Transverse colon (tissue), 3 donors: ENCODE data around the gene TCP11.

ENCODE experiments used
- POLR2A ChIP-seq: fragments of 450-650 bp; IDR thresholded peaks from one replicate; pipeline ENCODE4 v1.6.1; 2016; ENCODE audit warnings: antibody characterized with exemption, mild to moderate bottlenecking, moderate library complexity
- TF ChIP-seq, protein P1 (sequence below), 5 experiments: fragments of 200-600 bp in 3 of 5; fragments of 450-650 bp in 2 of 5; sonication (generic) in 3 of 5; IDR thresholded peaks; 1 replicate in 2 of 5; 2 replicates in 3 of 5; pipeline ENCODE4 v1.5.1; 2016 to 2017; ENCODE audit warnings: antibody characterized with exemption in 5 of 5, inconsistent platforms in 3 of 5, mild to moderate bottlenecking in 2 of 5, moderate library complexity in 1 of 5

GRCh38 chr6:35086282-35086632 lies 54.9 kb downstream of the TCP11 start:
- TF ChIP-seq, protein P1, sequence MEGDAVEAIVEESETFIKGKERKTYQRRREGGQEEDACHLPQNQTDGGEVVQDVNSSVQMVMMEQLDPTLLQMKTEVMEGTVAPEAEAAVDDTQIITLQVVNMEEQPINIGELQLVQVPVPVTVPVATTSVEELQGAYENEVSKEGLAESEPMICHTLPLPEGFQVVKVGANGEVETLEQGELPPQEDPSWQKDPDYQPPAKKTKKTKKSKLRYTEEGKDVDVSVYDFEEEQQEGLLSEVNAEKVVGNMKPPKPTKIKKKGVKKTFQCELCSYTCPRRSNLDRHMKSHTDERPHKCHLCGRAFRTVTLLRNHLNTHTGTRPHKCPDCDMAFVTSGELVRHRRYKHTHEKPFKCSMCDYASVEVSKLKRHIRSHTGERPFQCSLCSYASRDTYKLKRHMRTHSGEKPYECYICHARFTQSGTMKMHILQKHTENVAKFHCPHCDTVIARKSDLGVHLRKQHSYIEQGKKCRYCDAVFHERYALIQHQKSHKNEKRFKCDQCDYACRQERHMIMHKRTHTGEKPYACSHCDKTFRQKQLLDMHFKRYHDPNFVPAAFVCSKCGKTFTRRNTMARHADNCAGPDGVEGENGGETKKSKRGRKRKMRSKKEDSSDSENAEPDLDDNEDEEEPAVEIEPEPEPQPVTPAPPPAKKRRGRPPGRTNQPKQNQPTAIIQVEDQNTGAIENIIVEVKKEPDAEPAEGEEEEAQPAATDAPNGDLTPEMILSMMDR (IDR thresholded peaks at IDR 0.05), result no peak
- TF ChIP-seq POLR2A, result no peak
